Gastroesophageal sphincter (tissue), 4 donors: Measurements from ENCODE around the gene PROSER2. TPM values are rescaled to one million over a fixed set of nuclear protein-coding genes. Genes with fewer than 3 reads are reported as not detected.

Experiments
- ATAC-seq: fragments of 150-250 bp; one replicate; pipeline ENCODE4 v1.9.1; 2016; ENCODE audit warnings: mild to moderate bottlenecking, moderate library complexity
- H3K27ac ChIP-seq, 4 donors: fragments of 200-600 bp; sonication (generic) in 3 of 4; 1 replicate in 3 of 4; 2 replicates in 1 of 4; pipeline ENCODE4 v1.5.1; 2016 to 2019
- H3K27me3 ChIP-seq: fragments of 200-600 bp; sonication (generic); one replicate; pipeline ENCODE4 v1.5.1; 2019
- H3K36me3 ChIP-seq, 2 donors: fragments of 200-600 bp; sonication (generic); one replicate each; pipeline ENCODE4 v1.5.1; 2019; ENCODE audit warnings: control low read depth in 1 of 2
- H3K4me1 ChIP-seq, 3 donors: fragments of 200-600 bp; sonication (generic); 1 replicate in 2 of 3; 2 replicates in 1 of 3; pipeline ENCODE4 v1.5.1; 2016 to 2019; ENCODE audit warnings: control low read depth in 2 of 3
- H3K4me3 ChIP-seq, 2 donors: fragments of 200-600 bp; sonication (generic); one replicate each; pipeline ENCODE4 v1.5.1; 2019; ENCODE audit warnings: mild to moderate bottlenecking in 1 of 2, moderate library complexity in 1 of 2
- H3K9me3 ChIP-seq, 3 donors: fragments of 200-600 bp; sonication (generic); one replicate each; pipeline ENCODE4 v1.5.1; 2017 to 2019; ENCODE audit warnings: control low read depth in 2 of 3
- EP300 ChIP-seq: sonication (generic); formaldehyde crosslinking; IDR thresholded peaks from one replicate; pipeline ENCODE4 v1.6.1; 2017; ENCODE audit warnings: antibody characterized with exemption, mild to moderate bottlenecking
- POLR2A ChIP-seq, 2 donors: fragments of 450-650 bp; IDR thresholded peaks; one replicate each; pipeline ENCODE4 v1.6.1; 2017; ENCODE audit warnings: antibody characterized with exemption in 2 of 2, mild to moderate bottlenecking in 2 of 2, moderate library complexity in 1 of 2
- POLR2AphosphoS5 ChIP-seq: sonication (generic); formaldehyde crosslinking; IDR thresholded peaks from one replicate; pipeline ENCODE4 v1.6.1; 2017; ENCODE audit warnings: antibody characterized with exemption
- WGBS, 2 donors: methylation state at CpG; one replicate each; pipeline ENCODE4 v1.1.5; 2018; ENCODE audit warnings: low coverage in 1 of 2; 5-methylcytosine and 5-hydroxymethylcytosine counted together
- total RNA-seq, 4 donors: library from RNA; depleted of rRNA; stranded (reverse); fragments of >200 nt; gene quantifications; one replicate each; pipeline ENCODE4 v1.1.0, GENCODE V29; 2016
- TF ChIP-seq, protein P1 (sequence below), 4 experiments: fragments of 200-600 bp in 2 of 4; fragments of 450-650 bp in 2 of 4; sonication (generic) in 1 of 4; IDR thresholded peaks; one replicate each; pipeline ENCODE4 v1.5.1; 2017 to 2019; ENCODE audit warnings: antibody characterized with exemption in 4 of 4, mild to moderate bottlenecking in 2 of 4, moderate library complexity in 2 of 4

The PROSER2 gene, protein sequence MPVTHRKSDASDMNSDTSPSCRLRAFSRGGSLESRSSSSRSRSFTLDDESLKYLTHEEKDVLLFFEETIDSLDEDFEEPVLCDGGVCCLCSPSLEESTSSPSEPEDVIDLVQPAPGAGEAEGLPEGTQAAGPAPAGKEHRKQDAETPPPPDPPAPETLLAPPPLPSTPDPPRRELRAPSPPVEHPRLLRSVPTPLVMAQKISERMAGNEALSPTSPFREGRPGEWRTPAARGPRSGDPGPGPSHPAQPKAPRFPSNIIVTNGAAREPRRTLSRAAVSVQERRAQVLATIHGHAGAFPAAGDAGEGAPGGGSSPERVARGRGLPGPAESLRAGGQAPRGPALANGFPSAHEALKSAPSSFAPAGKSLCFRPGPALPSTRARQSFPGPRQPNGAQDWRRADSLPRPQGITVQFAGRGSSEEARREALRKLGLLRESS
- 10 to 100 TPM in 1 of 4 donors, 1 to 10 TPM in 2, under 1 TPM in 1; 0.62 to 10.3 (median 1.8) TPM for total RNA-seq

DNA sequence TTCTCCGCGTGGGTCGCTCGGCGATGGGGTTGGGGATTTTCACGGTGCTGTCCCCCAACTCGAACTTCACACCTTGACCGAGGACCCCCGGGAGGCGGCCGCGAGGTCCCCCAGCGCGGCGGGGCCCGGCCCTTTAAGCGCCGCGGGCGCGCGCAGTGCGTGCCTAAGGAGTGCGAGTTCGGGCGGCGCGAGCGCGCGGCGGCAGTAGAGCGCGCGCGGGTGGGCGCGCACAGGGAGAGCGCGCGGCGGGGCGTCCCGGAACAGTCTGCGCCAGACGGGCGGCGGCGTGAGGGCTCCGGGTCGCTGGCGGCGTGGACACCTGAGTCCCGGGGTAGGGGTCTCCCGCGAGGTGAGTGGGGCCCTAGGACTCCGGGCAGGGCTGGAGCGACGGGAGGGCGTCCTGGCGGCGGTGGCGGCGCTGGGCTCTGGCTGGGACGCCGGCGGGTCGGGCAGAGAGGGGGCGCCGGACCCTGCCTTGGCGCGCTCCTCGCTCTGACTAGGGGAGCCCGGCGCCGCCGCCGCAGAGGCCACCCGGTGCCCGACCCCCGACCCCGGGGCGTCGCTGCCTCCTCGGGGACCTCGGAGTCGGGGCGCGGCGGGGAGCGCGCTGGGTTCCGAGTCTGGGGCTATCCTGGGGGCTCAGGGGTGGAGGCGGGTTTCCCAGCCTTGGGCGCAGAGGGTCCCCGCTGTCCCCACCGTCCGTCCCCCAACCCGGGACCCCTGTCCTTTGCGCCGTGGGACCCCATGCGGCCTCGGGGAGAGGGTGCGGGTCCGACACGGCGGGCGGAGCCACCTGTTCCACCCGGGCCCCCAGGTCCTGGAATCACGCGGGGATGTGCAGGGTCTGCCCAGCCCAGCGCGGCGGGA, at the start of gene PROSER2:
PROSER2 (plus strand) TSS at position 235 of the 867 bp plus-strand sequence. CDS start 28,722 bp downstream, outside the sequence.
- H3K9me3 ChIP-seq, result no peaks in the 10 kb centered on the region
- 0 to 40% methylated on average over 1 to 2 of the region's 114 CpGs for WGBS, 2 donors
- H3K4me3 ChIP-seq, result peak within 1 kb of the TSS; percentile 40 to 71
- no peaks in the 10 kb centered on the region for H3K36me3 ChIP-seq
- H3K4me1 ChIP-seq, result peaks cover 0 to 21% (median 0%) of the 10 kb centered on the region in 3 donors
- peak within 1 kb of the TSS in 3 of 4 donors; percentile 33 to 67 (median 49) for H3K27ac ChIP-seq
- ATAC-seq, result peak; percentile 69
- TF ChIP-seq POLR2AphosphoS5 (no peak), EP300 (no peak), POLR2A (IDR thresholded peaks at IDR 0.05) (peak; percentile 40 to 52)
- TF ChIP-seq, protein P1, sequence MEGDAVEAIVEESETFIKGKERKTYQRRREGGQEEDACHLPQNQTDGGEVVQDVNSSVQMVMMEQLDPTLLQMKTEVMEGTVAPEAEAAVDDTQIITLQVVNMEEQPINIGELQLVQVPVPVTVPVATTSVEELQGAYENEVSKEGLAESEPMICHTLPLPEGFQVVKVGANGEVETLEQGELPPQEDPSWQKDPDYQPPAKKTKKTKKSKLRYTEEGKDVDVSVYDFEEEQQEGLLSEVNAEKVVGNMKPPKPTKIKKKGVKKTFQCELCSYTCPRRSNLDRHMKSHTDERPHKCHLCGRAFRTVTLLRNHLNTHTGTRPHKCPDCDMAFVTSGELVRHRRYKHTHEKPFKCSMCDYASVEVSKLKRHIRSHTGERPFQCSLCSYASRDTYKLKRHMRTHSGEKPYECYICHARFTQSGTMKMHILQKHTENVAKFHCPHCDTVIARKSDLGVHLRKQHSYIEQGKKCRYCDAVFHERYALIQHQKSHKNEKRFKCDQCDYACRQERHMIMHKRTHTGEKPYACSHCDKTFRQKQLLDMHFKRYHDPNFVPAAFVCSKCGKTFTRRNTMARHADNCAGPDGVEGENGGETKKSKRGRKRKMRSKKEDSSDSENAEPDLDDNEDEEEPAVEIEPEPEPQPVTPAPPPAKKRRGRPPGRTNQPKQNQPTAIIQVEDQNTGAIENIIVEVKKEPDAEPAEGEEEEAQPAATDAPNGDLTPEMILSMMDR (IDR thresholded peaks at IDR 0.05), result no peak
- peaks cover 74% of the 10 kb centered on the region for H3K27me3 ChIP-seq

DNA sequence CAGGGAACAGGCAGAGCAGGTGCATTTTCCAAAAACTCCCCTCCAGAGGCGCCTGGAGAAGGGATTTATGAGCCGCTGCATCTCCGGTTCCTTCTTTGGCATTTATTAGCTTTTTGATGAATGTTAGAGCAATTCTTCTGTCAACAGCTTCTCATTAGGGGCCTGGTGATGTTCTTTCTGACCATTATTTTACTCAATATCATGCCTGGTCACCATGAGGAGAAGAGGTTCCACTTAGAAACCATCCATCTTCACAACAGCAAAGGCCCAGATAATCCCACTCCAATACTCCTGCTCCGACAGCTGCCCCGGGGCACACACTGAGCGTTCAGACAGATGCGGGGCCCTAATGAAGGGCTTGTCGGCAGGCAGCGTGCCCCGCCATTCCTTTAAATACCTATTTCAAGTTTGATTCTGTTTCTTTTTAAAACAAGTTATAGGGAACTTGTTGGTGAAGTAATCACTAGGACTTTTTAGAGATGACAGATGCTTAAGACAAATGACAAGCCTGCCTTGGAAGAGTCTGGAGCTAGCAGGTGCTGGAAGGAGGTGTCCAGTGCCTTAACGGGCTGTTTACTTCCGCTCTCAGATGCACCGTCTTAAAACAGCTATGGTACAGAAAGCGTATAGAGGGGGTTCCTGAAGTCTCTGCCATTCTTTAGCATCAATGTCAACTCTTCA, 49.3 kb upstream of the PROSER2 start:
- H3K36me3 ChIP-seq, result no peaks in the 10 kb centered on the region
- WGBS, 2 donors, result 70 to 80% methylated on average over 4 to 14 of the region's 14 CpGs
- no peaks in the 10 kb centered on the region for H3K4me1 ChIP-seq
- TF ChIP-seq POLR2AphosphoS5 (no peak), EP300 (no peak), POLR2A (IDR thresholded peaks at IDR 0.05) (no peak)
- TF ChIP-seq, protein P1 (IDR thresholded peaks at IDR 0.05), result no peak
- H3K27me3 ChIP-seq, result no peaks in the 10 kb centered on the region
- H3K4me3 ChIP-seq, result no peak overlapping the region
- H3K27ac ChIP-seq, result no peak overlapping the region
- H3K9me3 ChIP-seq, result no peaks in the 10 kb centered on the region
- ATAC-seq, result no peak

DNA sequence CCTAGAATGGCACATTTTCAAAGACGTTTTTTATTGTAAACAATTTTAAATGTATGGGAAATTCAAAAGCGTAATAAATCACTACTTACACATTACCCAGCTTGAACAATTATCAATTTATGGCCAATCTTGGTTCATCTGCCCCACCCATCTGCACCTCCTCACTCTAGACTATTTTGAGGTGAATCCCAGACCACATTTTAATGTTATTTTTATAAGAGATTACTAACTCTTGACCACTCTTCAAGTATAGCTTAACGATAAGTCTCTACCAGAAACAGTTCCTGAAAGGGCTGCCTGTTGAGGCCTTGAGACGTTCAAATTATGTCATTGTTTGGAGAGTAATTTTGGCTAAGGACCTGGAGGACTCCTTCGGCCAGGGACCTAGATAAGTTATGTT, 47.7 kb upstream of the PROSER2 start:
- Histone ChIP-seq H3K27ac (no peak overlapping the region), H3K4me3 (no peak overlapping the region), H3K36me3 (no peaks in the 10 kb centered on the region), H3K4me1 (no peaks in the 10 kb centered on the region), H3K9me3 (no peaks in the 10 kb centered on the region), H3K27me3 (no peaks in the 10 kb centered on the region)
- no peak for TF ChIP-seq POLR2A (IDR thresholded peaks at IDR 0.05)
- TF ChIP-seq, protein P1 (IDR thresholded peaks at IDR 0.05), result no peak
- WGBS, 2 donors, result 43 to 46% methylated on average over 5 of the region's 5 CpGs
- ATAC-seq, result no peak

DNA sequence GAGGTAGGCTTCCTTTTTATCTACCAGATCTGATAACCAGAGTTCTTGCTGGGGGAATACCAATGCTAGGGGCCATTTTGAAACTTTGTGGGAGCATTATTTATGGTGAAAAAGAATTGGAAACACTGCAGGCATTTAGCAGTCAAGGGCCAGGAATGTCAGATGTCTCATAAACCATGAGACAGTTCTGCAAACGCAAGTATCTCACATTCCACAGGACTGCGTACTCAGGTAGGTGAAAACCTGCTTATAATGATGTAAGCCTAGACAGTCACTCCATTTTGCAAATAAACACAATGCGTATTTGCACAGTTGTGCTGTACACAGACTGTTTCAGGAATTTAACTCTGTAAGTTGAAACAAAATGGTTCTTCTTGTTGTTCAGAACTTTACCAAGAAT, 47.1 kb upstream of the PROSER2 start:
- TF ChIP-seq, protein P1 (IDR thresholded peaks at IDR 0.05), result no peak
- TF ChIP-seq POLR2AphosphoS5, result no peak
- TF ChIP-seq POLR2A (IDR thresholded peaks at IDR 0.05), result no peak
- no peak for TF ChIP-seq EP300
- Histone ChIP-seq H3K4me1 (no peaks in the 10 kb centered on the region), H3K4me3 (no peak overlapping the region), H3K27me3 (no peaks in the 10 kb centered on the region), H3K27ac (no peak overlapping the region), H3K9me3 (no peaks in the 10 kb centered on the region), H3K36me3 (no peaks in the 10 kb centered on the region)
- 76 to 82% methylated on average over 3 of the region's 3 CpGs for WGBS, 2 donors
- no peak for ATAC-seq
